Cerebellar cortex (tissue), 1 donor: ENCODE measurements around the gene XYLT1.

Experiments
- DNase-seq: peaks from one replicate; pipeline ENCODE4 v3.0.0-alpha.2; 2015; ENCODE audit warnings: low spot score

Gene XYLT1

DNA sequence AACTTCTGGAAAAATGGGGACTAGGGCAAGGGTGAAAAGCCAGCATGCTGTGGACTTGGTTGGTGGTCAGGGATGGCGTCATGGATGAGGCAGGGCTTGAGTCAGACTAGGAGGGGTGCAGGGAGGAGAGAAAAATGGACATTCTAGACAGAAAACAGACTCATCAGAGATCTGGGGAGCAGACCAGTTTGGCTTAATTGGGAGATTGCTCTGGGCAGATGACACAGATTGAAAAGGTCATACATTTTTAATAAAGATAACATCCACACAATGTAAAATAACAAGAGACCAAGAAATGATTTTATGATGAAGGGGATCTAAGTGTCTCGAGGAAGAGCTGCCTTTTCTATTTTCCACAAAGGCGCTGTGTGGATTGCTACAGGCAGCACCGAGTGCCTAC, 326.3 kb downstream of the XYLT1 start:
- no peak for DNase-seq

DNA sequence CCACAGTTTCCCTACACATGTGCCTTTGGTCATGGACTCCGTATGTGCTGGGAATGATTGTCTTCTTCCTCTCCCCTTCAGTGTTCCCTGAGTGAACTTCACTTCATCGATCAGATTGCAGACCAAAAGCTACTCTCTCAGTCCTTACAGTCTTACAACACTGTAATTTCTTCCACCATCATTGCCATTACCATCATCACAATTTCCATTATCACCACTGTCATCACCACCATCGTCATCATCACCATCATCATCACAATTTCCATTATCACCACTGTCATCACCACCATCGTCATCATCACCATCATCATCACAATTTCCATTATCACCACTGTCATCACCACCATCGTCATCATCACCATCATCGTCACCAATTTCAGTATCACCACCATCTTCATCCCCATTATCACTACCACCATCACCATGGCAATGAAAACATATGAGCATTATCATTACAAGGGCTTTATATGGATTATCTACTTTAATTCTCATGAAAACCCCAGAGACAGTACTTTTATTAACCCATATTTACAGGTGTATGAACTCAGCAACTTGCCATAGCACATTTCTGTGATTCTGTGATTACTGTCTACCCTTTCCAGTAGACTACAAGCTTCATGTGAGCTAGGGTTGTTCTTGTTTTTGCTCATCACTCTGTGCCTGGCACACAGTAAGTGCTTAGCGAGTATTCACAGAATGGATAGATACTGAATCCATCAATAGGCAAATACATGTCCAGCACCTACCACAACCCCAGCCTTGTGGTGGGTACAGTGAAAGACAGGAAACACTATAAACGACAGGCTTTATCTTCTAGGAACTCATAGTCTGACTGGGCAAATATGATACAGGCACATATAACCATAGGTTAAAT, 327.0 kb downstream of the XYLT1 start:
- DNase-seq, result no peak

DNA sequence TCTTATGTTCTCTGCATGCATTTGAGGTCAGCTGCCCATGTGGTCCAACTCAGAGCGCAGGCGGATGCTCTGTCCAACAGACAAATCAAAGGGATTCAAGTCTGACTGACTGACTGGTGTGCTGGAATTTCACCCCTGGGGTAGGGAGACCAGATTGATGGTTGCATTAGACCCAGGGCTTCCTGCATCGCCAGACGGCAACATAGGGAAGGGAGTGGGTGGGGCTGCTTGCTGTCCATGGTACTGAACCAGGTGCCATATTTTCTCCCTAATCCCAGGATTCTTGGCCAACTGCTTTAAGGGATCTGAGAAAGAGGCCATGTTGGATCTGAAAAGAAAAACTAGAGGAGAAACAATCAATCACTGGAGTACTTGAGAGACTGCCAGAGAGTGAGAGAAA, 332.0 kb downstream of the XYLT1 start:
- DNase-seq, result no peak

DNA sequence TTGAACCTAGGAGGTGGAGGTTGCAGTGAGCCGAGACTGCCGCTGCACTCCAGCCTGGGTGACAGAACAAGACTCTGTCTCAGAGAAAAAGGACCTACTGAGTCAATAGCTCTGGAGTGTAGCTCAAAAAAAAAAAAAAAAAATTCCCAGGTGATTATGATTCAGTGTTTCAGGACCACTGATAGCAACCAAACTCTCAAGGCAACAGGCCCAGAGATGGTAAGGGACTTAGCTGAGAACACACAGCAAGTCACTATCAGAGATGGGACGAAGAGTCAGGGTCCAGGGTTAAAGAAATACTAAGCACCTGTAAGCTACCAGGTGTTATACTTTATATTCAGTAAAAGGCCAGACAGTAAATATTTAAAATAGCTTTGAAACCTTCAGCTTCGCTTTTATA, 335.3 kb downstream of the XYLT1 start:
- DNase-seq, result no peak

DNA sequence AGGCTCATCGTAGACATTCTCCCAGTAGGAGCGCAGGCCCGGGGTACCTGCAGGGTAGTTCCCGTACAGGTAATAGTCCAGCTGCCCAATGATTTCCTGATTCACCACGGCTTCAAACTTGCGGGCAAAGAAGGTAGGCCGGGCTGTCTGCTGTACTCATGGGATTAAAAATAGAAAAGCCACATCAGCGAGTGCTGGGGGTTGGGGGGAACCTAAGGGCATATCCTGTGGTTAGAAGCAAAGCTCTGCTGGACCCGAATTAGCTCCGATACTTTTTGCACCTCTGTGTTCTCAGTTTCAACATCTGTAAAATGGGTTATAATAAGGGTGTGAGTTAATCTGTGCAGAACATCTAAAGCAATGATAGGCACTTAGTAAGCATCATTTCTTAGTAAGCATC, 336.2 kb downstream of the XYLT1 start:
- no peak for DNase-seq

DNA sequence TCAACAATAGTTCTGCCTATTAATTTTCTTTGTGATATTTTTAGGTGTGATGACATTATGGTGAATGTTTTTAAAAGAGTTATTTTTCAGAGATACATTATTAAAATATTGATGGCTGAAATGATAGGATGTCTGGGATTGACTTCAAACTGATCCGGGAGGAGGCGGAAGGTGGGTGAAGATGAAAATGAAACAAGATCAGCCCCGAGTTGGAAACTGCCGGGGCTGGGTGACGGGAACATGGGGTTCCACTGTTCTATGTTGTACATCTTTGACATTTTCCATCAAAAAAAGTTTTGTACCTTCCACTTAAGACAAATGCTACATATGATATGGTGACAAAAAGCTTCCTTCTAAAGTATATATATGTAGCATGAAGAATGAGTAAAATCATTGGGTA, 336.9 kb downstream of the XYLT1 start:
- no peak for DNase-seq

DNA sequence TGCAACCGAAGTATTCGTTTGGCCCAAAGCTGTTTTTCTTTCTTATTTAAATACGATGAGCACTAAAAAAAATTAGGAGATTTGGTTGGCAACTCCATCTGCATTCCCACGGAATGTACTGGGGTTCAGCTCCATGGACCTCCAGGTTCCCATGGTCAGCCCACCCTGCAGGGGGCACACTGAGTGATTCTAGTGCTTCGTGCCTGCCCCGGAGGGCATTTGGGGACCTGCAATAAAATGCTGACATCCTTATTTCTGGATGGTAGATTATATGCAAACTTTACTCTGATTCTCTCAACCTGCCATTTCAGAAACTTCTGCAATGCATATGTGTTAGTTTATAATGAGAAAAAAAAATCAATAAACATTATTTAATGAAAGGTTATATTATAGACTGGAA, 339.4 kb downstream of the XYLT1 start:
- DNase-seq, result no peak

DNA sequence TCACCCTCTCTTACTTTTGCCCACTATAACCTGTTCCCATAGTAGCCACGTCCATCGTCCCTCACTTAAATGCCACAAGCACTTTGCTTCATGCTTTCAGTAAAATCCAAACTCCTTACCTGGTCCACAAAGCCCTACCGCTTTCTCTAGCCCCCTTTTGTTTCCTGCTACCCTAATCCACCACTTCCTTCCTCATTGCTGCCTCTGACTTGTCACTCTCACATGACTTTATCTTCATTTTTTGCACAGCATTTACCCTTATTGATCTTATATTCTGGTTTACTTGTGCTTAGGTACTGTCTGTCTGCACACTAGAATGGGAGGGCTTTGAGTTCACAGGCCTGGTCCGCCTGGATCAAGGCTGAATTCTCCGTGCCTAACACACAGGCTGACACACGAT, 340.0 kb downstream of the XYLT1 start:
- no peak for DNase-seq

DNA sequence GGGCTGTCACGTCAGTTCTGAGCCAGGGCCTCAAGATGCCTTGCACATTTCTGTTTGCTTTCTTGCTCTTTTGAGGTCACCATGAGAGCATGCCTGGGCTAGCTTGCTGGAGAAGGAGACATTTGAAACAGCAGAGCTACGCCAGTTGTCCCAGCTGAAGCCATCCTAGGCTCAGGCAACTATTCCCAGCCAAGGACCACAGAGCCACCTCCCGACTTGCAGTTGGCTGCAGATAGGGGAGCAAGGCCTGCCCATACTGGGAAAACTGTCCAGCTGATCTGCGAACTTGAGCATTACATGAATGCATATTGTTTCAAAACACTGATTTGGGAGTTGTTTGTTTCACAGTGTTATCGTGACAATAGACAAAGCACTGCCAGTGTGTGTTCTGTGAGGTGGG, 340.8 kb downstream of the XYLT1 start:
- DNase-seq, result no peak

DNA sequence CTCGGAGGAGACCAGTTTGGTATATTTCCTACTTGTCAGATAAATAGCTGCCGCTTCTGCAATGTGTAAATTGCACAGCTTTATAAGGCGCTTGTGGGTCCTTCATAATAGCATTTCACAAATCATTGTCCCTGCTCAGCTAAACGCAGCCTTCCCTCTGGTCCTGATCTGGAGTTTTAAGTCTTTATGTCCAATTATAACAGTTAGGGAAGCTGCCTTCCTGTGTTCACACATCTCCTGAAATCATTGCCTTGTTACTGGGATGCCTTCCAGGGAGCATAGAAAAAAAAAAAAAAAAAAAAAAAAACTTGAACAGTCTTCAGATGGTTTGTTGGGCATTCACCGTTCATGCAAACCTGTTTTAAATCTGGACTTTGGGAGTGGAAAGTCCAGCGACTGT, 342.0 kb downstream of the XYLT1 start:
- no peak for DNase-seq

DNA sequence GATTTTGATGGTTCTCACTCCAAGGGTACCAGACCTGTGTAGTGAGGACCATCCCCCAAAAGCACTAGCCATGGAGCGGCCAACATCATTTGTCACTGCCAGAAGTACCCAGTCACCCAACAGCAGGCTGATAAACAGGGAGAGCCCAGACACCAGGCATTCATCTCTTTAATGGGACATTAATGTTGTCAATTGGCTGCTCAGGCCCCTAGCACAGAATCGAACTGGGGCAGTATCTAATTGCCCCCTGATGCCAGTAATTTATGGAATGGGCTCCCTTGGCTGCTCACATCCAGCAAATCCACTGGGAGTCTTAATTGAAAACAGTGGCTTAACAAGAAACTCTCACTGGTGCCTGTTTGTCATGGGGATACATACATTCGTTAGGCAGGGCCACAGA, 344.6 kb downstream of the XYLT1 start:
- DNase-seq, result no peak

DNA sequence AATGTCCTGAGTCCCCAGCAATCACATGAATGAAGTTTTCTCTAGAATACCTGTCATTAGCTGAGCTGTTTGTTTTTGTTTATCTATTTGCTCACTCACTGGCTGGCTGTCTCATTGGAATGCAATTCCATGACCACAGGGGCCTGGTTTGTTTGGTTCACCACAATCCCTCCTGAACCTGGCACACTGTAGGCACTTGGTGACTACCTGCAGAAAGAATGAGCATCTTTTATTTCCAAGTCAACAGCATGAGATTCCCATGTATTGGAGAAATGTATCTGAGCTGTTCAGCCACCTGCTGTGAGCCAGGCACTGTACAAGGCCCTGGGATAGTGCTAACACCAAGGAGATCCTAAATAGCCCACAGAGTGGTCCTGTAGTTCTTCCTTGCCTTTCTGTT, 345.1 kb downstream of the XYLT1 start:
- no peak for DNase-seq

DNA sequence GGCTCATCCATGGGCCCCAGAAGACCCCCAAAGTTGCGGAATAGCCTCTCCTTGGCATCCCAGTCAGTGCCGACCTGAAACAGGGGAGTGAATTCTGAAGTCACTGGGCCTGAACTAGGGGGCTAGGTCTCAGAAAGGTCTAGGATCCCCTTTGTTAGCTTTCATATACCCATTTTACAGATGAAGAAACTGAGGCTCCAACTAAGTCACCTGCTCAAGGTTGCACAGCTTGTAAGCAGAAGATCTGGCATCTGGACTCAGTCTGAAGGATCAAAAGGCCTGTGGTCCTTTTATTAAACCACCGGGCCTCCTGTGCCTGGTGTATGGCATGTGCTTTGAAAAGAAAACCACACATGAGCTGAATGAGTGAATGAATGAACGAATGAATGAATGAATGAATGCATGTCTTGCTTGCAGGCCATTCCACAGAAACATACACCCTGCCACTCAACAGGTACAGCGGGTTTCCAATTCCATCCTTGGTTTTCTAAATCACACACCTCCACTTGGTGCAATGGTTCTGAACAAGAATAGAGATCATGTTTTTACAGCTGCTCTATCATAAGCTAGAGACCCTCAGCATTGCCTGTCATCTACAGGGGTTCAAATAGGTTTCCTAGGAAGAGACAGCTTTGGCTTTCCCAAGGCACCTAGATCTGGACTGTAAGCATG, 352.7 kb downstream of the XYLT1 start:
- DNase-seq, result no peak

DNA sequence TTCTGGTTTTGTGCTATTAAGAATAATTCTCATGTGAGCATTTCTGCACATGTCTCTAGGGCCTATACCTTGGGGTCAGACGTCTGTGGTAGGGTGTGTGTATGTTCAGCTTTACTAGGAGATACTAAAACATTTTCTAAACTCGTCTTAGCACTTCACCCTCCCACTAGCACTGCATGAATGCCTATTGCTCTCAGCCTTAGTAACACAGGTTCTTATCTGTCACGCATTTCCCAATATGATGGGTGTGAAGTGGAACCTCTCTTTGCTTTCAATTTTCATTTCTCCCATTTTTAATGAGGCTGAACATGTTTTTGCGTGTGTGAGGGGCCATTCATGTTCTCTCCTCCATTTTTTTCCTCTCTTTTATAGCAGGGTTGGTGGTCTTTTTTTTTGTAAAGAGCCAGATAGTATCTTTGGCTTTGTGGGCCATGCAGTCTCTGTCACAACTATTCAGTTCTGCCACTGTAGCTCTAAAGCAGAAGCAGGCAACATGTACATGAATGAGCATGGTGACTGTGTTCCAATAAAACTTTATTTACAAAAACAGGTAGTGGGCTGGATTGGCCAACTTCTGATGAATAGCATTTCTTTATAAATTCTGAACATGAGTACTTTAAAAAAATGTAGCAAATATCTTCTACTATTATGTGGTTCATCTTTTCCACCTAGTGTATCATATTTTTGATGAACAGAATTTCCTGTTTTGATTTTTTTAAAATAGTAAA, 354.0 kb downstream of the XYLT1 start:
- no peak for DNase-seq

DNA sequence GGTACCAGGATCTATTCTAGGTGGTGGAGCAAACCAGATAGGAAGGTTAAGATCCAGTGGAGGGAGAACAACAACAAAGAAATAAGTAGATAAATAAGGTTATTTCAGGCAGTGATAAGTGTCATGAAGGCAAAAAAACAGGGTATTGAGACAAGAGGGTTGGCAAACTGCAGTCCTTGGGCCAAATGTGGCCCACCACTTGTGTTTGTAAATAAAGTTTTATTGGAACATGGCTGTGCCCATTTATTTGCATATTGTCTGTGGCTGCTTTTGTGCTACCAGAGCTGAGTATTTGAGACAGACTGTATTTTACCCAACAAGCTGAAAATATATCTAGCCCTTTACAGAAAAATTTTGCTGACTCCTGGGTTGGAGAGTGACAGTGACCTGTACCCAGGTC, 361.3 kb downstream of the XYLT1 start:
- no peak for DNase-seq

DNA sequence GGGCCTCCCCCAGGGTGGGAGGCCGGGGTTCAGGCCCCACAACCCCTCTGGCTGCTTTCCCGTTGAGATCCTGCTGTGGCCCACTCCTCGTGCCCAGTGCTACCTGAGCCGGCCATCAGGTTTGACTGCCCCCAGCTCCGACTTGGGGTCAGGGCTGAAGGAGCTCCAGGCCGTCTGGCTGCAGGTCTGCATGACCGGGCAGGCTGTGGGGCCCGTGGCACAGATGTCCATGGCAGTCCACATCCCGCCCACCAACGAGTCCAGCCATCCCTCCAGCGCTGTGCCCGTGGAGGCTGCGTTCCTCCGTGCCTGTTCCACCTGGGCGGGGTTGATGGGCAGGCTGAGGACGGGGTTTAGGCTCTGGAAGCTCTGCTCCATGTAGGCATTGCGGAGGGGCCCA, 362.2 kb downstream of the XYLT1 start:
- no peak for DNase-seq

DNA sequence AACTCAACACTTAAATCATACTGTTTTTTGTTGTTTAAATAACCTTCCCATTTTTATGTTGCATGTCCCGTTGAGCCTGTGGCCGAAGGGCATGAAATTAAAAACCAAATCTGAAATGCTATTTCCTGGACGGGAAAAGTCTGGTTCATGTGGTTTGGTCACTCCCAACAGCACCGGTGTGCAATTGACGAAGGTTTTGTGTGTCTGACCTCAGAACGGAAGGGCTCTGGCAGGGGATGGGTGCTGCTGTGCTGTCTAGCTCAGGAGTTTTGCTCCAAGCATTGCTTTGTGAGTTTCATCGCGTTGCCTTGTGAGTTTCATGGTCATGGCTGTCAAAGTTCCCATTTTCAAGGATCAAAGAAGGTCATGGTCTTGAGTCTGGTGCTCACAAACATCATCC, 363.3 kb downstream of the XYLT1 start:
- no peak for DNase-seq

DNA sequence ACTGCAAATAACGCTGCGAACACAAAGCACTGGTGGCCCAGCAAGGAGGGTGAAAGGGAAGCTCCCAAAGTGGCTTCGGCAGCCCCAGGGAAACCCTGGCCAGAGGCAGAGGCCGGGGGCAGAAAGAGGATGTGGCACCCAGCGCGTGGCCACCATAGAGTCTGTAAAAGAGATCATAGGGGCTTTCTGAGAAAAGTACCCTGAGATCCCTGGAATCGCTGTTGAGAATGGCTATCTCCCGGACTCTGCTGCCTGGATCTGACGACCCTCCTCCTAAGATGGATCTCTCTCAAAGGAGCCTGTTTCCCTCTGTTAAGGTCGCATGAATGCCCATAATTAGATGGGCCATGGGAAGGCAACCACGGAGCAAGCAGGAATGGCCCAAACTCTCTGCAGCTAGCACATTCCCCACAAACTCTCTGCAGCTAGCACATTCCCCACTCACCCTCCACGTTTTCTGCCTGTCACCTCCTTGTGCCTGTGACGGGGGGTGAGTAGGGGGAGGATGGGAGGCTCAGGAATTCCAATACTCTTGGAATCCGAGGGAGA, 364.4 kb downstream of the XYLT1 start:
- DNase-seq, result no peak

DNA sequence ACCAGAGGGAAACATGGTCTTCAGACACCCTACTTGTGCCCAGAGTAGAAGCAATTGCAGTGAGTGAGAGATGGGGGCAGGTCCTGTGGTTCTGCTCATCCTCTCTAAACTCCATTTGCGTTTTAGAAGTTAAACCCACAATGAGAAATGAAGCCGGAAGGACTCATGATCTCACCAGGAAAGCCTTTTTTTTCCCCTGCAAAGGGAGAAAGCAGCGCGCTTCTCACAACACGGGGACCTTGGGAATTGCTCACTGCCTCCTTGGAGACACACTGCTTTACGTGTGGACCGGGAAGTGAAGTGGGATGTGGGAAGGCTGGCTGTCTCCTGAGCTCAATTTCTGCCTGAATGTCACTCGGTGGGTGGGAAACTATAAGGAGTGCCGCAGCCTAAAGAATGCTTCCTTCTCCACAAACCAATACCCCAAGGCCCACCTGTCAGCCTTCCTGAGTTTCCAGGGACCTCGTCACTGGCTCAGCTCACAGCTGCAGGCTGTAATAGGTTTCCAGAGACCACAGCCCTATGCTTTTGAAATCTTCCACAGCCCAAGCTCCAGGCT, 365.4 kb downstream of the XYLT1 start:
- DNase-seq, result no peak

DNA sequence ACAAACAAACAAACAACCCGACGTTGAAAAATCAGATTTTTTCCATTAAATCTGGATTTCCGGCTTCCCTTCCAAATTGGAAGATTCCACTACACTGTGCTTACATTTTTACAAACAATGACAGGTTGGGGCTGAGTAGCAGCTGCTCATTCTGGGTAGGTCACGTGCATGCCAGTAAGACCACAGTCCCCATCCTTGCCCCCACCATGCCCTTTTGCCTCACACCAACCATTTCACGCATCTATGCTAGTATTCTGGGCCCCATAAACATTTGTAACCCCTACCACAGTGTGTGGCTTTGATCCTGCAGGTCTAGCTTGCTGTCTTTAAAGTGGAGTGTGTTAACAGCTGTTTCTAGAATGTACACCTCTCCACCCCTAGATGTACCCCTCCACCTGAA, 366.1 kb downstream of the XYLT1 start:
- no peak for DNase-seq

DNA sequence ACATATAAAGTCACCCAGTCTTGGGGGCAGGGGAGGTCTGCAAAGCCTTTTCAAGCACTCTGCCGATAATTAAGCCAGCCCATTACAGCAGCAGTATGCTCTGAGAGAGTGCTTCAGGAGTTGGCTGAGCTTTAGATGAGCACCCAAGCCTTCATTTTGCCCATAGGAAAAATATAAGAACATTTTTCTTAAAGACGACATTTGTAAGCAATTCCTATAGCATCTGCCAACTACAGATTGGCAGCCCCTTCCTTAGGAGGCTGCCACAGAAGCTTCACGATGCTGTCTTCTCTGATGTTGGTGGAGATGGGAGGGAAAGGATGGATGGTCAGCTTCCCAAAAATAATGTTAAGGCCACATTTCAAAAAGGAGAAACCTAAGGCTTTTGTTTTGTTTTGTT, 367.5 kb downstream of the XYLT1 start:
- DNase-seq, result no peak

DNA sequence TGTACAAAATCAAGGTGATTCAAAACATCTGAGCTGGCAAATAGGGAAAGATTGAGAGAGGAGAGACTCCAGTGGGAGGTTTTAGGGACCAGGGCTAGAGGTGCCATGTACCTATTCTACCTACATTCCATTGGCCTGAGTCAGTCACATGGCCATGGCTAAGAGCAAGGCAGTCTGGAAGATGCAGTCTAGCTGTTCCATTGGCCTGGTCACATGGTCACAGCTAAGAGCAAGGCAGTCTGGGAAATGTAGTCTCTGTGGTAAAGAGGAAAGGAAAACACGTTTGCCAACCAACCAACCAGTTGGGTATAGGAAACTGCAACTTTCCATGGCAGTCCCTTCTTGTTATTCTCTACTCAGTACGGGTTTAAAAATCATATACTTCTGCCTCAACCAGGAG, 369.1 kb downstream of the XYLT1 start:
- no peak for DNase-seq

DNA sequence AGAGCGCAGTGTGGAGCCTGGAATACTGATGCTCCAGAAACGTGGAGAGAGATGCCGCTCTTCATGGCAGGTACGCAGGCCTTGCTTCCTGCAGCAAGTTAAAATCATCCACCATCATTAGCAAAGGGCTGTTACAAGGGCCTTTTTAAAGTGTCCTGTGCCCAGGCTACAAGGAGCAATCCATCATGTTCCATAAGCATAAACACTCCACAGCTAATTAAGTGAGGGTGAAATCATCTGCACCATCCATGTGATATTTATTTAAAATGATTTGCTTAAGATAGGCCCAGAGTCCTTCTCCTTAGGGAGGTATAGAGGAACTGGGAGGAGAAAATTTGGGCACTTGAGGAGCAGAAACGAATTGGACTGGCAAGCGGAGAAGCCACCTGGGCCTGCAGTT, 372.1 kb downstream of the XYLT1 start:
- no peak for DNase-seq
